Activated T-cell treated with anti-CD3 and anti-CD28 coated beads for 48 hours (primary cell): ENCODE measurements around the gene CERS6.

Experiments used
- DNase-seq: peaks from one replicate; pipeline ENCODE4 v3.0.0-alpha.2; 2020; ENCODE audit warnings: low read depth

CERS6 gene

DNA sequence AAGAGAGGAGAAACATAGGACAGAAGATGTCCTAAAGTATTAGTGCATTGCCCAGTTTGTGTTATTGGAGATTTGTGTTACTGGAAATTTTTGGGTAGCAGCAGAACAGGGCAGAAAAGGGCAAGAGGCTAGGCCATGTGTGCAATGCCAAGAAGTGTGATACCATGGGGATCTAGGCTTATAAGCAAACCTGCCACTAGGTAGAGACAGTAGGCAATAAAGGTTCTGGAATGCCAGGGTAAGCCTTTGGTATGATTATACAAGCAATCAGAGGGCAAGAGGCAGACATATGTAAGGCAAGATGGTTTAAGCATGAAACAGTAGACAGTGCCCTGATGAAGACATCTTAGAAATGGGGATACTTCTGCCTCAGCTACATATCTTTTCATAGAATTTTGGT, 12.3 kb upstream of the CERS6 start:
- no peak for DNase-seq

- DNase-seq, result no peak
These were observed 10.1 kb upstream of the CERS6 start for GRCh38 chr2:168445960-168446359.

DNA sequence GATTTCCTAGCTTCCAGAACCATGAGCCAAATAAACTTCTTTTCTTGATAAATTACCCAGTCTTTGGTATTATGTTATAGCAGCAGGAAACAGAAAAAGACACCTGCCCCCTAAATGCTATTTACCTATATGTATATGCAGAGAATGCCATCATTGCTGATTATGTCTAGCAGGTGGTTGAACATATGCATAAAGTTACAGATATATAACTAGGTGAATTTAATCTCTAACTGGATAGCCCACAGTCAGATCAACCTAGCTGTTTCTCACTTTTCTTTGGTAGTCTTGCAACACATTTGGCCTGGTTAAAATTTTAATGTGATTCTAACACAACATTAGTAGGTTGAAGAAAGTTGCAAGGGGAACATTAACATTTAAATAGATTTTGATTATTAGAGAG, 7.1 kb upstream of the CERS6 start:
- no peak for DNase-seq

- DNase-seq, result no peak
These were observed 6.7 kb upstream of the CERS6 start for GRCh38 chr2:168449419-168449818.

DNA sequence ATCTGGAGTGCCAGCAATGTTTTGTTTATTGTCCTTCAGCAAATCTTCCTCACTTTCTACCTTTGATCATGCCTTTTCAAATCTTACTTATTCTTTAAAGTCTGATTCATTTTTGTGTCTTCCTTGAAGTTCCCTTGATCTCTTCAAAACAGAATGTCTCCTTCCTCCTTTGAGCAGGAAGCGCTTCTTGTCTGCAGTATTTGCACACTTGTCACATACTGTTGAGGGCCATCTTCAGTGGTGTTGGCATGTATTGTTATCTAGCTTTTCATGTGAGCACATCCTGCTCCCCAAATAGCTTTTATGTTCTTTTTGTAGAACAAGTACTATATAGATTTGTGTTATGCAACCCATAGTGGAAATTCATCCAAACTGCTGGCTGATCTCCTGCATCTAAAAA, 5.9 kb upstream of the CERS6 start:
- no peak for DNase-seq

GRCh38 chr2:168450732-168451131, 5.3 kb upstream of the CERS6 start:
- no peak for DNase-seq

GRCh38 chr2:168452781-168453180, 3.3 kb upstream of the CERS6 start:
- DNase-seq, result no peak

- DNase-seq, result no peak
These were observed 2.7 kb upstream of the CERS6 start for GRCh38 chr2:168453404-168453803.

DNA sequence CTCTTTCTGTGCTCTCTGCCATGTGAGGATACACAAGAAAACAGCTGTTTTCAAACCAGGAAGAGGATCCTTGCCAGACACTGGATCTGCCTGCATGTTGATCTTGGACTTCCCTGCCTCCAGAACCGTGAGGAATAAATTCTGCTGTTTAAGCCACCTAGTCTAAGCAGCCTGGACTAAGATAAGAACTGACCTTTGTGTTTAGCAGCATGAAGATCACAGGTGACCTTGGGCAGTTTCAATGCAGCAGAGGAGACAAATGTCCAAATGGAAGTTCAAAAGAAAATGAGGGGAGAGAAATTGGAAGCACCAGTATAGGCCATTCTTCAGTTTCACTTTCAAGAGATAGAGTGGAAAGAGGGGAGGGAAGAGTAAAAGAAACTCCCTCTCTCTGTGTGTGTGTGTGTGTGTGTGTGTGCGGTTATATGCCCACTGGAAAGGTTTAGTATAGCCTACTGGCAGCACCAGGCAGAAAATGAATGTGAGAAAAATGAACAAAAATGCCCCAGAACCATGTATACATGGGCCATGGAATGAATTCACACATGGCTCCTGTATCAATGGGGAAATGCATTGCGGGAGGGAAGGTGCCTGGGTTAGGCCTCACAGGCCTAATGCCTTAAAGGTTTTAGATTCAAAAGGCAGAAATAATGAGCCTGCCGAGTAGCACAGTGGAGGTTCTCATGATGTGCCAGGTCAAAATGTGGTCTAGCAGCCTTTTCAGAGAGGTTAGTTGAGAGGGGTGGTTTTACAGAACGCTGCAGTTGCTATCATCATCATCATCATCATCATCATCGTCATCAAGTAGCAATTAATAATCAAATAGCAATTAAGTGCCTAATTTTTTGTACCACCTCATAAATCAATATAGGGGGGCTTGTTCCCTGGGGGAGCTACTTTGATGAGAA, 1.1 kb upstream of the CERS6 start:
- DNase-seq, result no peak

GRCh38 chr2:168456521-168457189, 583 bp downstream of the CERS6 start:
- peak; percentile 38 for DNase-seq

GRCh38 chr2:168457190-168457895, 1.3 kb downstream of the CERS6 start:
- no peak for DNase-seq

DNA sequence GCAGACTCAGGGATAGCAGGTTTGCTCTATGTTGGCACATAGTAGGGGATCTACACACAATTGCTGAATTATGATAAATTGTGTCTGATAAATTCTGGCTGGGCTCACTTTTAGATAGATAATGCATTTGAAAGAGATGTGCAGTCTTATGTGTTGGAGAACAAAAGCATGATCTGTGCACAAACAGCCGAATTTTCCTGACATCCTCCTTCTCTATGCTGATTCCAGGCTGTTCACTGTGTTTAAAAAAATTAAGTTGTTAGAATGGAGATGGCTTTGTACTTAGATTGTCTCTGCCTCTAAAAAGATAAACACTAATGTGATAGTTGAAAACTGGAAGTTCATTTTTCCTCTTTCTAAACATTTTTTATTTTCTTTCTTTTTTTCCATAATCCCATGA, 2.1 kb downstream of the CERS6 start:
- no peak for DNase-seq

DNA sequence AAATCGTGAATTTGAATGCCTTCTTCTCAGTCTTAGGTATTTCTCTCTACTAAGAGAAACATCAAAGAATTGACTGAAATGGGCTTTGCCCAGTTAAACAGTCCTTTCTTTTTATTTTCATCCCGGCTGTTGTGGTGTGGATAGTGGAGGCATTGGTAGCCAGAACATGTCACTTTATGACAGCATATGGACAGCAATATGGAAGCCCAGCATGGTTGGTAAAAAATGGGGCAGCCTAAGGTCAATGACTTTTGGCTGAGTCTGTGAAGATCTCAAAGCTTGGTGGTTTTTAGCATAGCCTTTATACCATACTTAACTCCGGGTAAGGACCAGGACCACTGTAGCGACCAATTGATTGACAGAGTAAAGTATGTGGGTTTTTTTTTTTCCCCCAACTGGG, 3.2 kb downstream of the CERS6 start:
- no peak for DNase-seq

DNA sequence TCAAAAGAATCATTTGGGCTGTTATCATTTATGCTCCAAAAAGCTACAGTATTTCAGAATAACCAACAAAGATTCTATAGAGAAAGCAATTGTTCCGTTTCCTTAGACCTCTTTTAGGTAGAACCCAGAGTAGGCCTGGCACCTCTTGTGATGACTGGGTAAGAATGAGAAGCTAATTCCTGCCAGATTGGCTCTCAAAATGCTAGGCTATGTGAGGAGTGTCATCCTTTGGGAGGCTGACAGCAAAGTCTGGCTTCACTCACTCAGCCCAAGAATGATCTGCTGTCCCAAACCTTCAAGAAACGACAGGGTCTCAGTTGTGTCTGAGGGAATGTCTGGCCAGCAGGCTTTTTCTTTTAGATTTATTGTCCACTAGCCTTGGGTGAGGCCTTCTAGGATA, 4.5 kb downstream of the CERS6 start:
- DNase-seq, result no peak

DNA sequence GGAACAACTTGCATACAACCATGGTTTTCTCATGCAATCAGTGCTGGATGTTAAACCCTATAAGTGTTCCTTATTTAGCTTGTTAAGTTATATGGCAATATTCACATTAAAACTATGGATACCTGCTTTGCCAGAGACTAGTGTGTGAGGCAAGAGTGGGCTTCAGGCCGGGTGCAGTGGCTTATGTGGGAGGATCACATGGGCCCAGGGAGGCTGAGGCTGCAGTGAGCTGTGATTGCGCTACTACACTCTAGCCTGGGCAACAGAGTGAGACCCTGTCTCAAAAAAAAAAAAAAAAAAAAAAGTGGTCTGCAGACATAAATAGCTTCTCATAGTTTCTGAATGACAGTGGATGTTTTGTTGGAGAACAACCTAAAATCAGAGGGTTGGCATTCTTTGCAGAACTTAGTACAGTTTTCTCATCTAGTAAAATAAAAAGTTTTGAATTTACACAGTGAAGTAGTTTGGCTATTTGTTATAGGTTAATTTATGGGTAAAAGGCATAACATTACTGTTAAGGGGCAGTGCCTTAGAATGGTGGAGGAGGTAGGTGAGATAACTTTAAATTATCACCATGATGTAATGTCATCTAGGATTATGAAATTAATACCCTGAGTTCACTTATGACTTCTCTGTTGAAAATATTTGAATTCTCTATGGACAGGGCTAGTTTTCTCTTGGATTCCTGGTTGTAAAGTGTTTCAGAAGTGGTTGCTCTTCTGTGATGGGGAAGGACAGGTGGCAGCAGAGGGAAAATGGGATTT, 5.3 kb downstream of the CERS6 start:
- DNase-seq, result no peak

DNA sequence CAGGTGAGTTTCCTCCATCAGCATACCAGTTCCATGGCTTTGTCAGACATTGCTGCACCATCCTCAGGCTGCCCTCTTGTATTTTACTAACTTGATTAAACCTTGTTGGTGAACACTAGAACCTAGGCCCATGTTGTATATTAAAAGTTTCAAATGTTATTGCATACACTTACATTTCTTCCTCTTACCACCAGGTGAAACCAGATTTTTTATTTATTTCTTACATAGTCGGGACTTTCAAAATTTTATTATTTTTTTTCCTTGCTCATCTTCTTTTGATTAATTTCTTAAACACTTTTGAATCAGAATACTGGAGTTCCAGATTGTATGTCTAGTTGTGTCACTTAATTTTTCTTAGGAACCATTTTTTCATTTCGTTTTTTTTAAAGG, 5.9 kb downstream of the CERS6 start:
- no peak for DNase-seq

DNA sequence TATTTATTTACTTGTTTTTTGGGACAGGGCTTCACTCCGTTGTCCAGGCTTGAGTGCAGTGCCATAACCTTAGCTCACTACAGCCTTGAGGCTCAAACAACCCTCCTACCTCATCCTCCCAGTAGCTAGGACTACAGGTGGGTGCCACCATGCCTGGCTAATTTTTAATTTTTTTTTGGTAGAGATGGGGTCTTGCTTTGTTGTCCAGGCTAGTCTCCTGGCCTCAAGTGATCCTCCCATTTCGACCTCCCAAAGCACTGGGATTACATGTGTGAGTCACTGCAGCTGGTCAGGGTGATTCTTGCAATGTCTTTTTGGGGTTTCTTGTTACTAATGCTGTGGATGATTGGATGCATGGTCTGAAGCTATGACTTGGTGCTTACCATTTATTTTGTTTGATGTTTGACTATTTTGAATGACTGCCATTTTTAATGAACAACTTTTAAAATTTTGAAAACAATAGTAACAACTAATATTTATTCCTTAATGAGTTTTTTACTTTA, 6.5 kb downstream of the CERS6 start:
- no peak for DNase-seq

- DNase-seq, result no peak
These were observed 9.5 kb downstream of the CERS6 start for GRCh38 chr2:168465594-168465993.

DNA sequence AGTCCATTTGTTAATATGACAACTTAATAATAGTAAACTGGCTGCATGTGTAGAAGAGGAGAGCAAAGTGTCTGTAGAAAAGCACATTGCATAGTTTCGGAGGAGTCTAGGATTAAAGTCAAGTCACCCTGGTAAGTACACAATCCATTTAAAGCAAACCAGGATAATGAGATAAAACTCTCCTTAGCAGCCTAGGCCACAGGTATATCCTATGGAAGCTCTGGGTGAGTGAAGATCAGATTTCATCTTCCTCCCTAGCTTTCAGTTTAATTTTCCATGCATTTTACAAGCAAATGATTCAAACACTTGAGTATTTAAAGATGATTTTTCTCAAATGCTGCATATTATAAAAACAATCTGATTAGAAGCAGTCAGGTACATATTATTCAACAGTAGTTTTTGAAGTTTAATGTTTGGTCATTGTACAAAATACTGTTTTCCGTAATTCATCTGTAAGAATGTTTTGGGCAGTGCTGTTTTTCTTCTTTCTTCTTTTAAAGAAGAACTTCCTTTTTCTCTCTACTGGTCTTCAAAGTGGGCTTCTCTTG, 10.2 kb downstream of the CERS6 start:
- no peak for DNase-seq

- no peak for DNase-seq
These were observed 10.9 kb downstream of the CERS6 start for GRCh38 chr2:168466834-168467565.

GRCh38 chr2:168467729-168468128, 11.7 kb downstream of the CERS6 start:
- DNase-seq, result no peak
